H1 (cell line): ENCODE measurements around the gene TMCC3. TPM values are rescaled to one million over a fixed set of nuclear protein-coding genes. Genes with fewer than 3 reads are reported as not detected.

ENCODE experiments used
- CTCF ChIA-PET: fragments of 300-600 bp; sonication (Branson Sonifier 250); formaldehyde crosslinking; loops from one replicate; lab custom pipeline; 2021; ENCODE audit not compliant: partially characterized antibody; lab: Charles Lee
- POLR2A ChIA-PET: fragments of 300-600 bp; sonication (Branson Sonifier 250); formaldehyde crosslinking; loops from one replicate; lab custom pipeline; 2021; ENCODE audit warnings: inconsistent platforms; ENCODE audit not compliant: partially characterized antibody; lab: Charles Lee
- DNase-seq, 2 experiments: peaks; one replicate each; pipeline versions ENCODE4 v3.0.0 to v3.0.0-alpha.2; 2010 to 2022; ENCODE audit warnings: low spot score in 2 of 2, low read depth in 1 of 2, mixed read lengths in 1 of 2
- FAIRE-seq: peaks from 2 replicates; lab custom pipeline; 2011; peaks lifted over from hg19 to GRCh38; lab: Jason Lieb, UNC
- H2AFZ ChIP-seq: 2 replicates; pipeline ENCODE4 v1.8.1; 2012; ENCODE audit warnings: low read length, inconsistent platforms
- H2AK5ac ChIP-seq: 2 replicates; pipeline ENCODE4 v1.6.1; 2013; ENCODE audit warnings: low read depth, low read length
- H2BK120ac ChIP-seq: replicated peaks from 2 replicates; pipeline ENCODE3; 2013; ENCODE audit warnings: low read depth, low read length, inconsistent platforms
- H2BK12ac ChIP-seq: 2 replicates; pipeline ENCODE4 v1.6.1; 2013; ENCODE audit warnings: low read depth, low read length
- H2BK15ac ChIP-seq: 2 replicates; pipeline ENCODE4 v1.6.1; 2013; ENCODE audit warnings: low read length
- H2BK20ac ChIP-seq: 2 replicates; pipeline ENCODE4 v1.6.1; 2013; ENCODE audit warnings: low read length
- H2BK5ac ChIP-seq: 2 replicates; pipeline ENCODE4 v1.6.1; 2013; ENCODE audit warnings: low read depth, low read length
- H3K14ac ChIP-seq: 2 replicates; pipeline ENCODE4 v1.6.1; 2013; ENCODE audit warnings: inconsistent platforms; ENCODE audit not compliant: insufficient read length
- H3K18ac ChIP-seq: 2 replicates; pipeline ENCODE4 v1.6.1; 2013; ENCODE audit warnings: low read length; ENCODE audit errors: extremely low read depth
- H3K23ac ChIP-seq: 2 replicates; pipeline ENCODE4 v1.6.1; 2013; ENCODE audit warnings: inconsistent platforms; ENCODE audit not compliant: insufficient read length
- H3K23me2 ChIP-seq: 2 replicates; pipeline ENCODE4 v1.6.1; 2013; ENCODE audit warnings: low read depth, low read length
- H3K27ac ChIP-seq: 2 replicates; pipeline ENCODE4 v1.6.1; 2011; ENCODE audit warnings: low read depth, low read length, inconsistent platforms
- H3K27me3 ChIP-seq, 4 experiments: replicated peaks in 1 of 4; 1 replicate in 1 of 4; 2 replicates in 3 of 4; pipeline versions ENCODE4 v1.6.1 to v1.8.1; 2011 to 2013; ENCODE audit warnings: low read length in 3 of 4, mild to moderate bottlenecking in 3 of 4, inconsistent platforms in 2 of 4, mixed read lengths in 2 of 4, moderate library complexity in 1 of 4; ENCODE audit not compliant: control insufficient read depth in 3 of 4, insufficient read depth in 3 of 4; ENCODE audit errors: extremely low read depth in 1 of 4
- H3K36me3 ChIP-seq, 4 experiments: 2 replicates each; pipeline versions ENCODE4 v1.6.1 to v1.8.1; 2011 to 2013; ENCODE audit warnings: mild to moderate bottlenecking in 4 of 4, low read length in 3 of 4, moderate library complexity in 2 of 4, control low read depth in 1 of 4, inconsistent platforms in 1 of 4; ENCODE audit not compliant: insufficient read depth in 4 of 4, control insufficient read depth in 2 of 4
- H3K4ac ChIP-seq: replicated peaks from 2 replicates; pipeline ENCODE3; 2013; ENCODE audit warnings: low read length, low read depth, mixed read lengths, inconsistent platforms; ENCODE audit not compliant: insufficient read length
- H3K4me1 ChIP-seq, 4 experiments: replicated peaks in 1 of 4; 1 replicate in 1 of 4; 2 replicates in 3 of 4; pipeline versions ENCODE4 v1.6.1 to v1.8.1; 2011 to 2013; ENCODE audit warnings: low read length in 3 of 4, inconsistent platforms in 2 of 4, mixed read lengths in 1 of 4; ENCODE audit not compliant: insufficient read depth in 4 of 4, control insufficient read depth in 3 of 4
- H3K4me2 ChIP-seq, 2 experiments: 2 replicates each; pipeline versions ENCODE4 v1.6.1 to v1.8.1; 2011 to 2013; ENCODE audit warnings: low read depth in 2 of 2, low read length in 2 of 2, control low read depth in 1 of 2, inconsistent platforms in 1 of 2, mild to moderate bottlenecking in 1 of 2; ENCODE audit not compliant: insufficient read depth in 1 of 2
- H3K4me3 ChIP-seq, 4 experiments: fragments of 200-600, 300-600 bp in 1 of 4; sonication (generic), shearing (Covaris generic), sonication (Bioruptor Twin) in 1 of 4; 2 replicates each; pipeline versions ENCODE4 v1.5.1 to v1.8.1; 2011 to 2016; ENCODE audit warnings: low read length in 4 of 4, low read depth in 3 of 4, control low read depth in 2 of 4, inconsistent platforms in 2 of 4, mild to moderate bottlenecking in 2 of 4, mixed read lengths in 1 of 4, moderate library complexity in 1 of 4; ENCODE audit not compliant: insufficient read depth in 2 of 4; ENCODE audit errors: extremely low read depth in 1 of 4
- H3K56ac ChIP-seq: replicated peaks from 2 replicates; pipeline ENCODE3; 2013; ENCODE audit warnings: low read depth, mild to moderate bottlenecking, mixed read lengths, low read length, inconsistent platforms; ENCODE audit not compliant: insufficient read length
- H3K79me1 ChIP-seq: 2 replicates; pipeline ENCODE4 v1.6.1; 2013; ENCODE audit warnings: low read depth, low read length, control low read depth
- H3K79me2 ChIP-seq, 2 experiments: 2 replicates each; pipeline versions ENCODE4 v1.6.1 to v1.8.1; 2012 to 2013; ENCODE audit warnings: low read length in 2 of 2, mild to moderate bottlenecking in 2 of 2, inconsistent platforms in 1 of 2; ENCODE audit not compliant: insufficient read depth in 2 of 2, control insufficient read depth in 1 of 2
- H3K9ac ChIP-seq, 4 experiments: replicated peaks in 1 of 4; 1 replicate in 1 of 4; 2 replicates in 3 of 4; pipeline versions ENCODE4 v1.6.1 to v1.8.1; 2011 to 2013; ENCODE audit warnings: low read depth in 3 of 4, low read length in 3 of 4, control low read depth in 2 of 4, mild to moderate bottlenecking in 2 of 4, moderate library complexity in 2 of 4, inconsistent platforms in 1 of 4; ENCODE audit errors: extremely low read depth in 1 of 4
- H3K9me3 ChIP-seq, 2 experiments: 2 replicates each; pipeline versions ENCODE4 v1.6.1 to v1.8.1; 2012 to 2013; ENCODE audit warnings: mild to moderate bottlenecking in 2 of 2, moderate library complexity in 2 of 2, control low read depth in 1 of 2, inconsistent platforms in 1 of 2, low read depth in 1 of 2, low read length in 1 of 2, mixed read lengths in 1 of 2; ENCODE audit not compliant: insufficient read depth in 2 of 2
- H4K20me1 ChIP-seq, 2 experiments: replicated peaks in 1 of 2; 2 replicates each; pipeline versions ENCODE3 to v1.8.1; 2011 to 2013; ENCODE audit warnings: inconsistent platforms in 2 of 2, low read length in 2 of 2, mild to moderate bottlenecking in 1 of 2; ENCODE audit not compliant: insufficient read depth in 2 of 2, control insufficient read depth in 1 of 2
- H4K5ac ChIP-seq: 2 replicates; pipeline ENCODE4 v1.6.1; 2013; ENCODE audit warnings: low read length, low read depth, mixed read lengths, inconsistent platforms; ENCODE audit not compliant: insufficient read length
- H4K8ac ChIP-seq: 2 replicates; pipeline ENCODE4 v1.8.0; 2013; ENCODE audit warnings: mild to moderate bottlenecking, moderate library complexity, low read length, inconsistent platforms; ENCODE audit not compliant: insufficient read depth; ENCODE audit errors: extremely low read depth
- H4K91ac ChIP-seq: replicated peaks from 2 replicates; pipeline ENCODE3; 2013; ENCODE audit warnings: low read length, mixed read lengths, inconsistent platforms; ENCODE audit not compliant: insufficient read length
- ASH2L ChIP-seq: fragments of 200-600, 300-600 bp; sonication (generic); IDR thresholded peaks from one replicate; pipeline ENCODE4 v1.7.1; 2017; ENCODE audit warnings: low read length
- BRCA1 ChIP-seq: IDR thresholded peaks from 2 replicates; pipeline ENCODE4 v1.6.1; 2012; ENCODE audit warnings: low read depth, low read length, improper control_type of control experiment
- FOSL1 ChIP-seq: IDR thresholded peaks from 2 replicates; pipeline ENCODE4 v1.6.1; 2011; ENCODE audit warnings: mild to moderate bottlenecking, low read depth, low read length, moderate library complexity; ENCODE audit not compliant: insufficient read depth
- POLR2AphosphoS5 ChIP-seq: IDR thresholded peaks from 2 replicates; pipeline ENCODE4 v1.6.1; 2011; ENCODE audit warnings: low read depth, low read length
- RAD21 ChIP-seq, 2 experiments: IDR thresholded peaks in 1 of 2; conservative IDR thresholded peaks in 1 of 2; 2 replicates each; pipeline ENCODE4 v1.6.1; 2011; ENCODE audit warnings: low read depth in 2 of 2, low read length in 2 of 2, improper control_type of control experiment in 1 of 2, inconsistent platforms in 1 of 2, mild to moderate bottlenecking in 1 of 2, moderate library complexity in 1 of 2
- RFX5 ChIP-seq: IDR thresholded peaks from 2 replicates; pipeline ENCODE4 v1.6.1; 2011; ENCODE audit warnings: low read depth, low read length, improper control_type of control experiment, borderline replicate concordance
- RNF2 ChIP-seq: fragments of 200-900, 300-1000 bp; sonication (generic); IDR thresholded peaks from 2 replicates; pipeline ENCODE4 v1.7.1; 2016; ENCODE audit warnings: borderline replicate concordance, low read depth, mild to moderate bottlenecking, antibody characterized with exemption, low read length; ENCODE audit not compliant: poor library complexity, severe bottlenecking; ENCODE audit errors: missing control alignments
- SIX5 ChIP-seq: IDR thresholded peaks from 2 replicates; pipeline ENCODE4 v1.6.1; 2011; ENCODE audit warnings: mild to moderate bottlenecking, low read depth, low read length
- SP1 ChIP-seq: IDR thresholded peaks from 2 replicates; pipeline ENCODE4 v1.6.1; 2011; ENCODE audit warnings: low read depth, low read length
- WGBS, 2 experiments: shearing (Covaris generic) in 1 of 2; methylation state at CpG; one replicate each; pipeline versions ENCODE4 v1.1.6 to v1.1.7; 2013 to 2015; ENCODE audit warnings: low lambda C conversion rate in 2 of 2, mixed read lengths in 2 of 2, inconsistent platforms in 1 of 2, low coverage in 1 of 2, missing lambda C conversion rate in 1 of 2; ENCODE audit not compliant: insufficient replicate concordance in 2 of 2, insufficient coverage in 1 of 2, insufficient read length in 1 of 2; ENCODE audit errors: extremely low coverage in 1 of 2, missing lambda C conversion rate in 1 of 2; 5-methylcytosine and 5-hydroxymethylcytosine counted together
- polyA plus RNA-seq, 7 experiments: library from polyadenylated mRNA; depleted of rRNA in 3 of 7; stranded (reverse) in 5 of 7; unstranded in 2 of 7; fragments of >200 nt in 5 of 7; fragments of 200-250 nt in 2 of 7; gene quantifications; 1 replicate in 5 of 7; 2 replicates in 1 of 7; 4 replicates in 1 of 7; pipeline versions ENCODE4 v1.2.1 to v1.2.3, GENCODE V29; 2011 to 2013; ENCODE audit warnings: missing spikeins in 2 of 7, mixed read lengths in 2 of 7
- total RNA-seq: library from RNA; stranded (reverse); fragmentation: NEBNext Ultra II Directional; extraction: Animal tissue kit (Norgen Biotek cat#: 25700); gene quantifications from 2 replicates; pipeline ENCODE4 v1.2.1, GENCODE V29; 2021
- TF ChIP-seq, protein P1 (sequence below): IDR thresholded peaks from 2 replicates; pipeline ENCODE4 v1.6.1; 2012; ENCODE audit warnings: low read length, inconsistent platforms

TMCC3 gene
- total and polyA plus RNA-seq, 2 of the 8 experiments (the other 6 are each of a cell fraction or from before 2014, with no cell fraction given), result 1.7 to 4.1 TPM

DNA sequence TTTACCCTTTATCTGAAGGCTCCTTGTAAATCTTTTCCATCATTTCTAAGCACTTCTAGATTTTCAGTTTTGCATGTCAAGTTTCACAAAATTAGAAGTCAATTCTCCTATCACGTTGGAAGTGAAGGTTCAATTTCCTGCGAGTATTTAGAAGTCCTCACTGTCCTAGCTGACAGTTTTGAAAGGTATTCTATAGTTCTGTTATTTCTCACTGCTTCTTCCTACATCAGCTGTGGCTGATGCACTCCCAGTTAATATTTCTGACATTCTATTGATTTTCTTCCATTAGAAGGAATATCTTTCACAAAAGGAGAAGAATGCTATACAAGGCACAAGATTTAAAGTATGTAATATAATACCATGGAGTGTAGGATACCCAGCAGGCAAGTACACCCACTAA, 15.8 kb upstream of the TMCC3 start:
- H3K23me2 ChIP-seq, result no peaks in the 10 kb centered on the region
- H3K27me3 ChIP-seq, result no peaks in the 10 kb centered on the region
- DNase-seq (no peak), FAIRE-seq (no peak)
- POLR2A ChIA-PET, result no interaction called here
- H3K4me3 ChIP-seq, result no peak overlapping the region
- H2BK5ac ChIP-seq, result no peak overlapping the region
- H2BK120ac ChIP-seq, result no peak overlapping the region
- H3K23ac ChIP-seq, result no peak overlapping the region
- H3K4me2 ChIP-seq, result no peak overlapping the region
- H3K27ac ChIP-seq, result no peak overlapping the region
- H3K9ac ChIP-seq, result no peak overlapping the region
- H4K20me1 ChIP-seq, result no peaks in the 10 kb centered on the region
- H4K8ac ChIP-seq, result no peak overlapping the region
- 85% methylated on average over 2 of the region's 2 CpGs; no CpG with 5 or more reads in 1 of the 2 experiments for WGBS, 2 experiments
- H4K5ac ChIP-seq, result no peak overlapping the region
- H3K14ac ChIP-seq, result no peak overlapping the region
- H2BK15ac ChIP-seq, result no peak overlapping the region
- no peak overlapping the region for H2AK5ac ChIP-seq
- no peak overlapping the region for H3K4ac ChIP-seq
- no peaks in the 10 kb centered on the region for H3K9me3 ChIP-seq
- H3K79me1 ChIP-seq, result no peaks in the 10 kb centered on the region
- H3K36me3 ChIP-seq, result no peaks in the 10 kb centered on the region
- no peaks in the 10 kb centered on the region for H3K4me1 ChIP-seq
- H2BK12ac ChIP-seq, result no peak overlapping the region
- no peak overlapping the region for H4K91ac ChIP-seq
- H2BK20ac ChIP-seq, result no peak overlapping the region
- H3K18ac ChIP-seq, result no peak overlapping the region
- CTCF ChIA-PET, result interaction anchor here (1.0 kb wide), 1 partner anchor 13 kb away, joined by 3 read pairs; no protein-coding TSS in a partner anchor
- H3K56ac ChIP-seq, result no peak overlapping the region
- H2AFZ ChIP-seq, result no peak overlapping the region
- H3K79me2 ChIP-seq, result no peaks in the 10 kb centered on the region
- TF ChIP-seq SIX5 (no peak), RFX5 (no peak), RNF2 (no peak), POLR2AphosphoS5 (no peak), RAD21 (IDR thresholded peaks at IDR 0.05 in 1 of 2, conservative IDR thresholded peaks at IDR 0.05 in 1 of 2; ENCODE audit: low read depth in 2 of 2, low read length in 2 of 2) (no peak), FOSL1 (no peak), ASH2L (no peak), BRCA1 (no peak), SP1 (no peak)
- TF ChIP-seq, protein P1, sequence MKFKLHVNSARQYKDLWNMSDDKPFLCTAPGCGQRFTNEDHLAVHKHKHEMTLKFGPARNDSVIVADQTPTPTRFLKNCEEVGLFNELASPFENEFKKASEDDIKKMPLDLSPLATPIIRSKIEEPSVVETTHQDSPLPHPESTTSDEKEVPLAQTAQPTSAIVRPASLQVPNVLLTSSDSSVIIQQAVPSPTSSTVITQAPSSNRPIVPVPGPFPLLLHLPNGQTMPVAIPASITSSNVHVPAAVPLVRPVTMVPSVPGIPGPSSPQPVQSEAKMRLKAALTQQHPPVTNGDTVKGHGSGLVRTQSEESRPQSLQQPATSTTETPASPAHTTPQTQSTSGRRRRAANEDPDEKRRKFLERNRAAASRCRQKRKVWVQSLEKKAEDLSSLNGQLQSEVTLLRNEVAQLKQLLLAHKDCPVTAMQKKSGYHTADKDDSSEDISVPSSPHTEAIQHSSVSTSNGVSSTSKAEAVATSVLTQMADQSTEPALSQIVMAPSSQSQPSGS, result no peak
